ENCODE results near the gene RADIL.

The RADIL gene

DNA sequence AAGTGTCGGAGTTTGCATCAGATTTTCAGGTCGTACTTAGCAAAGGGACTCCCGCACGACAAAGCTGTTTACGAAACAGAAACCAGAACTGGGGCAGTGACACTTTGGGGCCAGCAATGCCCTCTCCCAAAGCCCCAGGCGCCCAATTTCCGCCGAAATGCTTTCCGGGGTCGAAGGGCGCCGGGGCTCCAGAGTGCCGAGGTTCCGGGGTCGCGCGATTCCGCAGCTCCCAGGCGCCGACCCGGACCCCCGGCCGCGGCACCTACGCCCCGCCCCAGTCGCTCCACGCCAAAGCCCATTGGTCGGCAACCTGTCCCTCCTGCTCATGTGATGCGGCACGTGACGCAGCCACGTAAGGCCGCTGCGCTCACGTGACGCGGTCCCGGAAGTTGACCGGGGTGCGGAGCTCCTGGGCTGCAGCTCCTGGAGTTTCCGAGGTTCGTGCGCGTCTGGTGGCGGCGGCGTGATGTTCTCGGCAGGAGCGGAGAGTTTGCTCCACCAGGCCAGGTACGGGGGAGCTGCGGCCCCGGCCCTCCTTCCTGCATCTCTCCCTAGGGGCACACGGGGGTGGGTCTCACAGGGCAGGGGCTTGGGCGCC lies 108.2 kb downstream of the RADIL start, which contains the start of gene AP5Z1:
TSS of gene AP5Z1 (plus strand) at position 374 of the 598 bp plus-strand sequence. CDS start at position 467, 93 bp downstream.
- POLR2A ChIA-PET, result interaction anchor here (0.6 to 2.1 kb wide), 18 partner anchors 8 to 340 kb away, joined by 3 to 15 read pairs (median 4); partner anchors contain the start of gene RBAK
- no peak for TF ChIP-seq ZNF114 (tag by site-specific recombination; IDR thresholded peaks at IDR 0.05)
- TF ChIP-seq, protein P1, sequence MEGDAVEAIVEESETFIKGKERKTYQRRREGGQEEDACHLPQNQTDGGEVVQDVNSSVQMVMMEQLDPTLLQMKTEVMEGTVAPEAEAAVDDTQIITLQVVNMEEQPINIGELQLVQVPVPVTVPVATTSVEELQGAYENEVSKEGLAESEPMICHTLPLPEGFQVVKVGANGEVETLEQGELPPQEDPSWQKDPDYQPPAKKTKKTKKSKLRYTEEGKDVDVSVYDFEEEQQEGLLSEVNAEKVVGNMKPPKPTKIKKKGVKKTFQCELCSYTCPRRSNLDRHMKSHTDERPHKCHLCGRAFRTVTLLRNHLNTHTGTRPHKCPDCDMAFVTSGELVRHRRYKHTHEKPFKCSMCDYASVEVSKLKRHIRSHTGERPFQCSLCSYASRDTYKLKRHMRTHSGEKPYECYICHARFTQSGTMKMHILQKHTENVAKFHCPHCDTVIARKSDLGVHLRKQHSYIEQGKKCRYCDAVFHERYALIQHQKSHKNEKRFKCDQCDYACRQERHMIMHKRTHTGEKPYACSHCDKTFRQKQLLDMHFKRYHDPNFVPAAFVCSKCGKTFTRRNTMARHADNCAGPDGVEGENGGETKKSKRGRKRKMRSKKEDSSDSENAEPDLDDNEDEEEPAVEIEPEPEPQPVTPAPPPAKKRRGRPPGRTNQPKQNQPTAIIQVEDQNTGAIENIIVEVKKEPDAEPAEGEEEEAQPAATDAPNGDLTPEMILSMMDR (tag by site-specific recombination; IDR thresholded peaks at IDR 0.05), result no peak
- no peak for TF ChIP-seq ZNF211 (tag by site-specific recombination; IDR thresholded peaks at IDR 0.05; ENCODE audit: low read depth)
- peak; percentile 69 for TF ChIP-seq ZNF629 (tag by site-specific recombination; IDR thresholded peaks at IDR 0.05)
- peak; percentile 83 for TF ChIP-seq ZNF24 (tag by site-specific recombination; IDR thresholded peaks at IDR 0.05)
- TF ChIP-seq ZNF747 (tag by site-specific recombination; IDR thresholded peaks at IDR 0.05), result no peak
- peak; percentile 67 for TF ChIP-seq ZBTB17 (tag by site-specific recombination; IDR thresholded peaks at IDR 0.05)
- TF ChIP-seq ZXDB (tag by site-specific recombination; IDR thresholded peaks at IDR 0.05), result peak; percentile 70
- no peak for TF ChIP-seq MZF1 (tag by site-specific recombination; IDR thresholded peaks at IDR 0.05; ENCODE audit: borderline replicate concordance)
- peak; percentile 47; the same call in 1 of the 2 replicates for TF ChIP-seq ZBTB20 (tag by site-specific recombination; IDR thresholded peaks at IDR 0.05)
- TF ChIP-seq MYNN (tag by site-specific recombination; IDR thresholded peaks at IDR 0.05; ENCODE audit: borderline replicate concordance), result no peak
- TF ChIP-seq KLF9 (tag by site-specific recombination; IDR thresholded peaks at IDR 0.05; ENCODE audit: low read depth), result peak; percentile 39; the same call in 1 of the 2 replicates
- 0 out of 2 replicates have a peak, but pooled peaks have one; percentile 19 for TF ChIP-seq KLF7 (tag by site-specific recombination; IDR thresholded peaks at IDR 0.05; ENCODE audit: borderline replicate concordance)
- TF ChIP-seq, protein P2, sequence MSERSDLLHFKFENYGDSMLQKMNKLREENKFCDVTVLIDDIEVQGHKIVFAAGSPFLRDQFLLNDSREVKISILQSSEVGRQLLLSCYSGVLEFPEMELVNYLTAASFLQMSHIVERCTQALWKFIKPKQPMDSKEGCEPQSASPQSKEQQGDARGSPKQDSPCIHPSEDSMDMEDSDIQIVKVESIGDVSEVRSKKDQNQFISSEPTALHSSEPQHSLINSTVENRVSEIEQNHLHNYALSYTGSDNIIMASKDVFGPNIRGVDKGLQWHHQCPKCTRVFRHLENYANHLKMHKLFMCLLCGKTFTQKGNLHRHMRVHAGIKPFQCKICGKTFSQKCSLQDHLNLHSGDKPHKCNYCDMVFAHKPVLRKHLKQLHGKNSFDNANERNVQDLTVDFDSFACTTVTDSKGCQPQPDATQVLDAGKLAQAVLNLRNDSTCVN (tag by site-specific recombination; optimal IDR thresholded peaks at IDR 0.05), result peak; percentile 71
- TF ChIP-seq, protein P3, sequence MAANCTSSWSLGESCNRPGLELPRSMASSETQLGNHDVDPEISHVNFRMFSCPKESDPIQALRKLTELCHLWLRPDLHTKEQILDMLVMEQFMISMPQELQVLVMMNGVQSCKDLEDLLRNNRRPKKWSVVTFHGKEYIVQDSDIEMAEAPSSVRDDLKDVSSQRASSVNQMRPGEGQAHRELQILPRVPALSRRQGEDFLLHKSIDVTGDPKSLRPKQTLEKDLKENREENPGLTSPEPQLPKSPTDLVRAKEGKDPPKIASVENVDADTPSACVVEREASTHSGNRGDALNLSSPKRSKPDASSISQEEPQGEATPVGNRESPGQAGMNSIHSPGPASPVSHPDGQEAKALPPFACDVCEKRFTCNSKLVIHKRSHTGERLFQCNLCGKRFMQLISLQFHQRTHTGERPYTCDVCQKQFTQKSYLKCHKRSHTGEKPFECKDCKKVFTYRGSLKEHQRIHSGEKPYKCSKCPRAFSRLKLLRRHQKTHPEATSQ (tag by site-specific recombination; IDR thresholded peaks at IDR 0.05), result peak; percentile 30; the same call in 1 of the 2 replicates
- TF ChIP-seq, protein P4, sequence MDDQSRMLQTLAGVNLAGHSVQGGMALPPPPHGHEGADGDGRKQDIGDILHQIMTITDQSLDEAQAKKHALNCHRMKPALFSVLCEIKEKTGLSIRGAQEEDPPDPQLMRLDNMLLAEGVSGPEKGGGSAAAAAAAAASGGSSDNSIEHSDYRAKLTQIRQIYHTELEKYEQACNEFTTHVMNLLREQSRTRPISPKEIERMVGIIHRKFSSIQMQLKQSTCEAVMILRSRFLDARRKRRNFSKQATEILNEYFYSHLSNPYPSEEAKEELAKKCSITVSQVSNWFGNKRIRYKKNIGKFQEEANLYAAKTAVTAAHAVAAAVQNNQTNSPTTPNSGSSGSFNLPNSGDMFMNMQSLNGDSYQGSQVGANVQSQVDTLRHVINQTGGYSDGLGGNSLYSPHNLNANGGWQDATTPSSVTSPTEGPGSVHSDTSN (CRISPR knock-in tag; IDR thresholded peaks at IDR 0.05), result peak; percentile 77; the same call in 1 of the 2 replicates
- TF ChIP-seq ZSCAN30 (tag by site-specific recombination; IDR thresholded peaks at IDR 0.05), result 0 out of 2 replicates have a peak, but pooled peaks have one; percentile 12
- TF ChIP-seq SP2 (tag by site-specific recombination; IDR thresholded peaks at IDR 0.05), result peak; percentile 86
- TF ChIP-seq KLF1 (tag by site-specific recombination; IDR thresholded peaks at IDR 0.05), result 0 out of 2 replicates have a peak, but pooled peaks have one; percentile 18
- peak; percentile 47; the same call in 1 of the 2 replicates for TF ChIP-seq SP7 (tag by site-specific recombination; IDR thresholded peaks at IDR 0.05)
- TF ChIP-seq, protein P5, sequence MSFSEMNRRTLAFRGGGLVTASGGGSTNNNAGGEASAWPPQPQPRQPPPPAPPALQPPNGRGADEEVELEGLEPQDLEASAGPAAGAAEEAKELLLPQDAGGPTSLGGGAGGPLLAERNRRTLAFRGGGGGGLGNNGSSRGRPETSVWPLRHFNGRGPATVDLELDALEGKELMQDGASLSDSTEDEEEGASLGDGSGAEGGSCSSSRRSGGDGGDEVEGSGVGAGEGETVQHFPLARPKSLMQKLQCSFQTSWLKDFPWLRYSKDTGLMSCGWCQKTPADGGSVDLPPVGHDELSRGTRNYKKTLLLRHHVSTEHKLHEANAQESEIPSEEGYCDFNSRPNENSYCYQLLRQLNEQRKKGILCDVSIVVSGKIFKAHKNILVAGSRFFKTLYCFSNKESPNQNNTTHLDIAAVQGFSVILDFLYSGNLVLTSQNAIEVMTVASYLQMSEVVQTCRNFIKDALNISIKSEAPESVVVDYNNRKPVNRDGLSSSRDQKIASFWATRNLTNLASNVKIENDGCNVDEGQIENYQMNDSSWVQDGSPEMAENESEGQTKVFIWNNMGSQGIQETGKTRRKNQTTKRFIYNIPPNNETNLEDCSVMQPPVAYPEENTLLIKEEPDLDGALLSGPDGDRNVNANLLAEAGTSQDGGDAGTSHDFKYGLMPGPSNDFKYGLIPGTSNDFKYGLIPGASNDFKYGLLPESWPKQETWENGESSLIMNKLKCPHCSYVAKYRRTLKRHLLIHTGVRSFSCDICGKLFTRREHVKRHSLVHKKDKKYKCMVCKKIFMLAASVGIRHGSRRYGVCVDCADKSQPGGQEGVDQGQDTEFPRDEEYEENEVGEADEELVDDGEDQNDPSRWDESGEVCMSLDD (tag by site-specific recombination; IDR thresholded peaks at IDR 0.05), result peak; percentile 60
- TF ChIP-seq, protein P6, sequence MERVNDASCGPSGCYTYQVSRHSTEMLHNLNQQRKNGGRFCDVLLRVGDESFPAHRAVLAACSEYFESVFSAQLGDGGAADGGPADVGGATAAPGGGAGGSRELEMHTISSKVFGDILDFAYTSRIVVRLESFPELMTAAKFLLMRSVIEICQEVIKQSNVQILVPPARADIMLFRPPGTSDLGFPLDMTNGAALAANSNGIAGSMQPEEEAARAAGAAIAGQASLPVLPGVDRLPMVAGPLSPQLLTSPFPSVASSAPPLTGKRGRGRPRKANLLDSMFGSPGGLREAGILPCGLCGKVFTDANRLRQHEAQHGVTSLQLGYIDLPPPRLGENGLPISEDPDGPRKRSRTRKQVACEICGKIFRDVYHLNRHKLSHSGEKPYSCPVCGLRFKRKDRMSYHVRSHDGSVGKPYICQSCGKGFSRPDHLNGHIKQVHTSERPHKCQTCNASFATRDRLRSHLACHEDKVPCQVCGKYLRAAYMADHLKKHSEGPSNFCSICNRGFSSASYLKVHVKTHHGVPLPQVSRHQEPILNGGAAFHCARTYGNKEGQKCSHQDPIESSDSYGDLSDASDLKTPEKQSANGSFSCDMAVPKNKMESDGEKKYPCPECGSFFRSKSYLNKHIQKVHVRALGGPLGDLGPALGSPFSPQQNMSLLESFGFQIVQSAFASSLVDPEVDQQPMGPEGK (tag by site-specific recombination; IDR thresholded peaks at IDR 0.05), result peak; percentile 60
- peak; percentile 67 for TF ChIP-seq GLIS2 (tag by site-specific recombination; IDR thresholded peaks at IDR 0.05)
- TF ChIP-seq ZEB2 (tag by site-specific recombination; IDR thresholded peaks at IDR 0.05), result 0 out of 2 replicates have a peak, but pooled peaks have one; percentile 48
- peak; percentile 87 for TF ChIP-seq ZNF561 (tag by site-specific recombination; IDR thresholded peaks at IDR 0.05; ENCODE audit: borderline replicate concordance)
- no peak for TF ChIP-seq ZFP37 (tag by site-specific recombination; IDR thresholded peaks at IDR 0.05)
- TF ChIP-seq, protein P7, sequence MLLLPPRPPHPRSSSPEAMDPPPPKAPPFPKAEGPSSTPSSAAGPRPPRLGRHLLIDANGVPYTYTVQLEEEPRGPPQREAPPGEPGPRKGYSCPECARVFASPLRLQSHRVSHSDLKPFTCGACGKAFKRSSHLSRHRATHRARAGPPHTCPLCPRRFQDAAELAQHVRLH (tag by site-specific recombination; IDR thresholded peaks at IDR 0.05), result no peak

More for the DNA sequence above, 108.2 kb downstream of the RADIL start, which contains the start of gene AP5Z1:
- peaks cover 4% of the 10 kb centered on the region for H3K4me1 ChIP-seq (ENCODE audit: control insufficient read depth, insufficient read depth, low read length)
- no peaks in the 10 kb centered on the region for H3K9me3 ChIP-seq (ENCODE audit: control insufficient read depth, insufficient read depth, low read depth, low read length)
- CTCF ChIA-PET, result interaction anchor here (0.6 to 1.3 kb wide), 6 partner anchors 11 to 454 kb away, joined by 3 to 6 read pairs (median 3); partner anchors contain the start of gene RADIL
- H3K36me3 ChIP-seq (ENCODE audit: control insufficient read depth in 2 of 2, insufficient read depth in 1 of 2, low read length in 2 of 2), result peaks cover 0 to 7% of the 10 kb centered on the region in 2 experiments; a peak in 2 of 3 replicates
- peak within 1 kb of the TSS; percentile 73 for H3K4me3 ChIP-seq (ENCODE audit: low read depth, low read length)
- H3K27ac ChIP-seq (ENCODE audit: extremely low read depth, low read depth, low read length), result peak within 1 kb of the TSS; percentile 61; the same call in 1 of the 2 replicates
